Breast epithelium (tissue), 3 donors: ENCODE results near the gene KLK2.

Experiments used
- POLR2A ChIP-seq: fragments of 450-650 bp; IDR thresholded peaks from one replicate; pipeline ENCODE4 v1.6.1; 2016; ENCODE audit warnings: antibody characterized with exemption, mild to moderate bottlenecking, moderate library complexity
- POLR2AphosphoS5 ChIP-seq, 3 donors: sonication (generic); formaldehyde crosslinking; IDR thresholded peaks; one replicate each; pipeline ENCODE4 v1.6.1; 2017; ENCODE audit warnings: antibody characterized with exemption in 3 of 3
- TF ChIP-seq, protein P1 (sequence below), 3 donors: fragments of 450-650 bp; IDR thresholded peaks; one replicate each; pipeline ENCODE4 v1.5.1; 2016 to 2017; ENCODE audit warnings: antibody characterized with exemption in 3 of 3, mild to moderate bottlenecking in 3 of 3, moderate library complexity in 3 of 3

GRCh38 chr19:50902640-50903039, 29.4 kb downstream of the KLK2 start:
- no peak for TF ChIP-seq POLR2A
- TF ChIP-seq, protein P1, sequence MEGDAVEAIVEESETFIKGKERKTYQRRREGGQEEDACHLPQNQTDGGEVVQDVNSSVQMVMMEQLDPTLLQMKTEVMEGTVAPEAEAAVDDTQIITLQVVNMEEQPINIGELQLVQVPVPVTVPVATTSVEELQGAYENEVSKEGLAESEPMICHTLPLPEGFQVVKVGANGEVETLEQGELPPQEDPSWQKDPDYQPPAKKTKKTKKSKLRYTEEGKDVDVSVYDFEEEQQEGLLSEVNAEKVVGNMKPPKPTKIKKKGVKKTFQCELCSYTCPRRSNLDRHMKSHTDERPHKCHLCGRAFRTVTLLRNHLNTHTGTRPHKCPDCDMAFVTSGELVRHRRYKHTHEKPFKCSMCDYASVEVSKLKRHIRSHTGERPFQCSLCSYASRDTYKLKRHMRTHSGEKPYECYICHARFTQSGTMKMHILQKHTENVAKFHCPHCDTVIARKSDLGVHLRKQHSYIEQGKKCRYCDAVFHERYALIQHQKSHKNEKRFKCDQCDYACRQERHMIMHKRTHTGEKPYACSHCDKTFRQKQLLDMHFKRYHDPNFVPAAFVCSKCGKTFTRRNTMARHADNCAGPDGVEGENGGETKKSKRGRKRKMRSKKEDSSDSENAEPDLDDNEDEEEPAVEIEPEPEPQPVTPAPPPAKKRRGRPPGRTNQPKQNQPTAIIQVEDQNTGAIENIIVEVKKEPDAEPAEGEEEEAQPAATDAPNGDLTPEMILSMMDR (IDR thresholded peaks at IDR 0.05) = no peak
- TF ChIP-seq POLR2AphosphoS5 (IDR thresholded peaks at IDR 0.05) = no peak
